H9 (cell line): ENCODE measurements around the gene OCIAD1. TPM values are rescaled to one million over a fixed set of nuclear protein-coding genes. Genes with fewer than 3 reads are reported as not detected.

Experiments
- DNase-seq: peaks from one replicate; pipeline ENCODE4 v3.0.0-alpha.2; 2017
- H2AFZ ChIP-seq: one replicate; pipeline ENCODE4 v1.6.1; 2013; ENCODE audit warnings: mild to moderate bottlenecking, low read length, control low read depth, moderate library complexity
- H2AK5ac ChIP-seq: 2 replicates; pipeline ENCODE4 v1.6.1; 2013; ENCODE audit warnings: low read length, control low read depth, mixed read lengths; ENCODE audit not compliant: insufficient read length
- H2BK120ac ChIP-seq: one replicate; pipeline ENCODE4 v1.6.1; 2013; ENCODE audit warnings: low read depth, mild to moderate bottlenecking, low read length, control low read depth, inconsistent platforms; ENCODE audit not compliant: poor library complexity, severe bottlenecking
- H2BK12ac ChIP-seq: 2 replicates; pipeline ENCODE4 v1.6.1; 2013; ENCODE audit warnings: low read length, control low read depth, mixed read lengths, low read depth; ENCODE audit not compliant: insufficient read length
- H2BK15ac ChIP-seq: 2 replicates; pipeline ENCODE4 v1.6.1; 2013; ENCODE audit warnings: low read depth, low read length, control low read depth
- H2BK20ac ChIP-seq: one replicate; pipeline ENCODE4 v1.6.1; 2013; ENCODE audit warnings: low read depth, mild to moderate bottlenecking, low read length, control low read depth, inconsistent platforms; ENCODE audit not compliant: poor library complexity, severe bottlenecking
- H2BK5ac ChIP-seq: 2 replicates; pipeline ENCODE4 v1.6.1; 2013; ENCODE audit warnings: low read length, control low read depth, mixed read lengths; ENCODE audit not compliant: insufficient read length
- H3K14ac ChIP-seq: 2 replicates; pipeline ENCODE4 v1.6.1; 2013; ENCODE audit warnings: low read length, control low read depth; ENCODE audit not compliant: insufficient read depth
- H3K18ac ChIP-seq: 2 replicates; pipeline ENCODE4 v1.6.1; 2013; ENCODE audit warnings: low read depth, mild to moderate bottlenecking, mixed read lengths, low read length, control low read depth; ENCODE audit not compliant: insufficient read length
- H3K23ac ChIP-seq: 2 replicates; pipeline ENCODE4 v1.6.1; 2013; ENCODE audit warnings: low read length, control low read depth, mixed read lengths, low read depth; ENCODE audit not compliant: insufficient read length
- H3K23me2 ChIP-seq: 2 replicates; pipeline ENCODE4 v1.6.1; 2013; ENCODE audit warnings: low read depth, mild to moderate bottlenecking, mixed read lengths, low read length, control low read depth; ENCODE audit not compliant: insufficient read length, poor library complexity, severe bottlenecking
- H3K27ac ChIP-seq: 2 replicates; pipeline ENCODE4 v1.5.1; 2013; ENCODE audit warnings: low read length, control low read depth, mixed read lengths, low read depth; ENCODE audit not compliant: insufficient read length
- H3K27me3 ChIP-seq: 2 replicates; pipeline ENCODE4 v1.6.1; 2013; ENCODE audit warnings: low read length, control low read depth, inconsistent platforms; ENCODE audit not compliant: insufficient read depth
- H3K4ac ChIP-seq: 2 replicates; pipeline ENCODE4 v1.6.1; 2013; ENCODE audit warnings: low read depth, mild to moderate bottlenecking, control low read depth, inconsistent platforms, low read length, moderate library complexity
- H3K4me1 ChIP-seq: 2 replicates; pipeline ENCODE4 v1.6.1; 2013; ENCODE audit warnings: low read length, control low read depth, inconsistent platforms; ENCODE audit not compliant: insufficient read depth
- H3K4me2 ChIP-seq: 2 replicates; pipeline ENCODE4 v1.6.1; 2013; ENCODE audit warnings: low read length, control low read depth, mixed read lengths; ENCODE audit not compliant: insufficient read length, insufficient read depth
- H3K56ac ChIP-seq: 2 replicates; pipeline ENCODE4 v1.6.1; 2013; ENCODE audit warnings: low read depth, mild to moderate bottlenecking, mixed read lengths, low read length, control low read depth; ENCODE audit not compliant: insufficient read length
- H3K79me1 ChIP-seq: 2 replicates; pipeline ENCODE4 v1.6.1; 2013; ENCODE audit warnings: low read depth, mild to moderate bottlenecking, moderate library complexity, low read length, control low read depth, inconsistent platforms; ENCODE audit not compliant: insufficient read depth, poor library complexity, severe bottlenecking
- H3K79me2 ChIP-seq: 2 replicates; pipeline ENCODE4 v1.6.1; 2013; ENCODE audit warnings: low read length, control low read depth, inconsistent platforms; ENCODE audit not compliant: insufficient read depth
- H3K9ac ChIP-seq: 2 replicates; pipeline ENCODE4 v1.6.1; 2013; ENCODE audit warnings: low read length, control low read depth, mixed read lengths; ENCODE audit not compliant: insufficient read length; ENCODE audit errors: extremely low read depth
- H3K9me3 ChIP-seq: one replicate; pipeline ENCODE4 v1.6.1; 2013; ENCODE audit warnings: low read depth, low read length, inconsistent platforms; ENCODE audit not compliant: control insufficient read depth
- H3T11ph ChIP-seq: one replicate; pipeline ENCODE4 v1.6.1; 2013; ENCODE audit warnings: mild to moderate bottlenecking, low read length, control low read depth, inconsistent platforms
- H4K20me1 ChIP-seq: one replicate; pipeline ENCODE4 v1.6.1; 2013; ENCODE audit not compliant: control insufficient read depth, insufficient read length, insufficient read depth
- H4K5ac ChIP-seq: 2 replicates; pipeline ENCODE4 v1.6.1; 2013; ENCODE audit warnings: low read depth, mild to moderate bottlenecking, mixed read lengths, low read length, control low read depth; ENCODE audit not compliant: insufficient read length
- H4K8ac ChIP-seq: replicated peaks from 2 replicates; pipeline ENCODE4 v1.6.1; 2013; ENCODE audit warnings: low read length, control low read depth, mixed read lengths, low read depth; ENCODE audit not compliant: insufficient read length
- H4K91ac ChIP-seq: 2 replicates; pipeline ENCODE4 v1.6.1; 2013; ENCODE audit warnings: low read depth, mild to moderate bottlenecking, moderate library complexity, mixed read lengths, low read length, control low read depth; ENCODE audit not compliant: insufficient read length
- H3K27ac Mint-ChIP-seq, 3 experiments: 2 replicates in 2 of 3; 3 replicates in 1 of 3; pipeline ENCODE4 v1.8.0; 2020 to 2021; ENCODE audit warnings: mixed read lengths in 3 of 3, mild to moderate bottlenecking in 1 of 3, moderate library complexity in 1 of 3
- H3K27me3 Mint-ChIP-seq: 2 replicates; pipeline ENCODE4 v1.8.0; 2021; ENCODE audit warnings: low read depth, mild to moderate bottlenecking, moderate library complexity, mixed read lengths
- H3K36me3 Mint-ChIP-seq, 3 experiments: 2 replicates in 2 of 3; 3 replicates in 1 of 3; pipeline ENCODE4 v1.8.0; 2020 to 2021; ENCODE audit warnings: low read depth in 3 of 3, mixed read lengths in 3 of 3; ENCODE audit not compliant: insufficient read depth in 1 of 3
- H3K4me1 Mint-ChIP-seq, 2 experiments: 2 replicates each; pipeline ENCODE4 v1.8.0; 2020; ENCODE audit warnings: mixed read lengths in 2 of 2
- H3K4me3 Mint-ChIP-seq, 2 experiments: 2 replicates in 1 of 2; 3 replicates in 1 of 2; pipeline ENCODE4 v1.8.0; 2020 to 2021; ENCODE audit warnings: mild to moderate bottlenecking in 2 of 2, mixed read lengths in 2 of 2, moderate library complexity in 1 of 2
- H3K9me3 Mint-ChIP-seq, 2 experiments: 2 replicates in 1 of 2; 3 replicates in 1 of 2; pipeline ENCODE4 v1.8.0; 2020; ENCODE audit warnings: mild to moderate bottlenecking in 2 of 2, mixed read lengths in 2 of 2, moderate library complexity in 1 of 2
- CTCF ChIP-seq: fragments of 200-600 bp; sonication (generic); conservative IDR thresholded peaks from 3 replicates; pipeline ENCODE4 v1.8.0; 2021; ENCODE audit warnings: antibody characterized with exemption, mild to moderate bottlenecking
- WGBS: extraction: QIAGEN DNeasy Blood & Tissue Kit; methylation state at CpG from one replicate; pipeline ENCODE4 v1.1.7; 2013; ENCODE audit warnings: missing lambda C conversion rate, low lambda C conversion rate, mixed read lengths; ENCODE audit not compliant: insufficient read length; ENCODE audit errors: extremely low coverage; 5-methylcytosine and 5-hydroxymethylcytosine counted together
- total RNA-seq: library from RNA; stranded (reverse); gene quantifications from 2 replicates; pipeline ENCODE4 v1.2.1, GENCODE V29; 2021

OCIAD1 gene
- total RNA-seq, 1 experiment from 2014 or later: 169 TPM

- no peak overlapping the region for H3T11ph ChIP-seq
- WGBS: no CpG with 5 or more reads among the region's 2 CpGs
- no peaks in the 10 kb centered on the region for H3K9me3 Mint-ChIP-seq
These were observed 34.5 kb upstream of the OCIAD1 start for GRCh38 chr4:48796191-48796926.

More at GRCh38 chr4:48796191-48796926, 34.5 kb upstream of the OCIAD1 start:
- H2BK12ac ChIP-seq: no peak overlapping the region
- H3K36me3 Mint-ChIP-seq: no peaks in the 10 kb centered on the region
- no peak overlapping the region for H3K27ac Mint-ChIP-seq
- H4K5ac ChIP-seq: no peak overlapping the region
- H4K8ac ChIP-seq: no peak overlapping the region
- no peaks in the 10 kb centered on the region for H3K79me2 ChIP-seq
- H2BK15ac ChIP-seq: no peak overlapping the region
- DNase-seq: no peak
- H2BK120ac ChIP-seq: no peak overlapping the region
- H3K27me3 Mint-ChIP-seq: no peaks in the 10 kb centered on the region
- H2AK5ac ChIP-seq: no peak overlapping the region
- H3K4me1 ChIP-seq: peaks cover 4% of the 10 kb centered on the region; the same call in 1 of the 2 replicates
- no peak overlapping the region for H2AFZ ChIP-seq
- no peak for TF ChIP-seq CTCF
- H3K18ac ChIP-seq: no peak overlapping the region
- no peak overlapping the region for H2BK5ac ChIP-seq
- H3K14ac ChIP-seq: no peak overlapping the region
- H3K4me1 Mint-ChIP-seq: peaks cover 16 to 18% of the 10 kb centered on the region in 2 experiments
- no peak overlapping the region for H3K4me3 Mint-ChIP-seq
- H2BK20ac ChIP-seq: no peak overlapping the region
- no peaks in the 10 kb centered on the region for H3K23me2 ChIP-seq
- H3K9ac ChIP-seq: no peak overlapping the region
- no peak overlapping the region for H3K4me2 ChIP-seq
- no peak overlapping the region for H3K56ac ChIP-seq
- no peak overlapping the region for H3K4ac ChIP-seq
- no peak overlapping the region for H3K27ac ChIP-seq
- no peak overlapping the region for H3K23ac ChIP-seq
- no peak overlapping the region for H4K91ac ChIP-seq
- no peaks in the 10 kb centered on the region for H3K27me3 ChIP-seq
- no peaks in the 10 kb centered on the region for H4K20me1 ChIP-seq
- H3K9me3 ChIP-seq: no peaks in the 10 kb centered on the region
- H3K79me1 ChIP-seq: no peaks in the 10 kb centered on the region
